NCI-H1092 (cell line): ENCODE results near the gene CACNA1E.

ENCODE experiments used
- DNase-seq: peaks from one replicate; lab custom pipeline; 2025; lab: John Stamatoyannopoulos, UW

CACNA1E gene

DNA sequence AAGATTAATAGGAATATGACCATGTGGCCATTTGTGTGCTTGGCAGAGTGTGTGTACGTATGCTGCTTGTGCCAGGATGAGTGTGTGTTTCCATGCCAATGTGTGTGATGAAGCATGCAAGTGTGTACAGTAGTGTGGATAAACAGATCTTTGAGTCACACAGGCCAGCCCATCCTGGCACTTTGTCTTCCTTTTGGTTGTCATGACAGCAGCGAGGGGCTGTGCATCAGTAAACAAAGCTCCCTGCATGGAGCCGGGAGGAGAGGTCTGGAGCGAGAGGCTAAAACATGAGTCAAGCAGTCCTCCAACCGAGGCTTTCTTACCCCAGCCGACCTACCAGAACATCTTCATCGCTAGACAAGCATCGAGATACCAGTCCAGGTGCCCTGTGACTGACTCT is 221.2 kb downstream of the CACNA1E start:
- peak; percentile 76 for DNase-seq

DNA sequence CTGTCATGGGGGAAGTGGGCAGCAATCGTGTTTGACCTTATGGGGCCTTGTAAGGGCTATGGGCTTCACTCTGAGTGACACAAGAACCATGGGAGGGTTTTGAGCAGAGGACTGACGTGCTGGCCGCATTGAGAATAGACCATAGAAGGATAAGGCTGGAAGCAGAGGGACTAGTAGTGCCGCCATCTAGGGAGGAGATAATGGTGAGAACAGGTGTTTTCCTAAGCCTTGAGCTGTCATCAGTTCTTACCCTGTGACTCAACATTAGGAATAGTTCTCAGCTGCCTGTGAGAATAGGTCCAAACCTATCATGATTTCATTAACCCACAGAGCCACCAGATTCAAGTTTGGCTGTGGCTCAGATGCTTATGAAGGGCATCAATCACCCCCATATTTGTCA is 228.5 kb downstream of the CACNA1E start:
- no peak for DNase-seq

DNA sequence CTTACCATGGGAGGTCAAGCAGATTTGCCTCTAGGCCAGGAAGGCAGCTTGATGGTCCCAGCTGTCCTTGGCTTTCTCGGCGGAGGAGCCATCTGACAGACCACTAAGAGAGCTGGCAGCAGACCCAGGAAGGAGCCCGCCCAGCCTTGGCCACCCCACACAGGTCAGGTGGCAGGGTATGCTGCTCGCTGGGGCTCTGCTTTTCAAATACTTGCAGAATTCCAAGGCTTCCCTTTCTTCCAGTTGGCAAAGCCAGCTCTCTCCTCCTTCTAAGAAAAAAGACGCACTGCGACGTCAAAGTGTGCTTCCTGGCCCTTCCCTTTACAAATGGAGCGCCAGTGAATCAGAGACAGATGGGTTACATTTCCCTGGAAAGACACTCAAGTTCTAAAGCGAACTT is 229.4 kb downstream of the CACNA1E start:
- no peak for DNase-seq

- no peak for DNase-seq
Observed at GRCh38 chr1:181714428-181714827, 231.1 kb downstream of the CACNA1E start.

- DNase-seq, result no peak
Observed at GRCh38 chr1:181718034-181718433, 234.7 kb downstream of the CACNA1E start.

- DNase-seq, result no peak
Observed at GRCh38 chr1:181726320-181727012, 243.1 kb downstream of the CACNA1E start.

DNA sequence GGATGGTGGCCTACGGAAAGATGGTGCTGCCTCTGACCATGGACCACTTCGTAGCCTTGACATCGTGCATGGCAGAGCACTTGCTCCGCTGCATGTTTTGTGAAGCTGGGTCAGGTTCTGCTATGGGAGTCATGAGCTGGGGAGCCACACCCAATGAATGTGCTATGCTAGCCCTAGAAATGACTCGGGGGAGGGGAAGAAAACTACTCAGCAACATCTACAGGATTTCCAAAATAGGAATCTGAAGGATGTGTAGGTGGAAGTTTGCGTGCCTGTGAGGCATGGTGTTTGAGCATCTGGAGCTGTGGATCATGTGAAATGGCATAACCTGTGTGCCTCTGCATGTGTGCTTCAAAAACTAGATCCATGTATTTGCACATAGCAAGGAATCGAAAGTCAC is 247.3 kb downstream of the CACNA1E start:
- DNase-seq, result no peak

GRCh38 chr1:181732218-181732990 is 249.1 kb downstream of the CACNA1E start:
- DNase-seq, result no peak

- no peak for DNase-seq
Observed at GRCh38 chr1:181733486-181733885, 250.2 kb downstream of the CACNA1E start.

GRCh38 chr1:181737056-181737455 is 253.7 kb downstream of the CACNA1E start:
- no peak for DNase-seq

DNA sequence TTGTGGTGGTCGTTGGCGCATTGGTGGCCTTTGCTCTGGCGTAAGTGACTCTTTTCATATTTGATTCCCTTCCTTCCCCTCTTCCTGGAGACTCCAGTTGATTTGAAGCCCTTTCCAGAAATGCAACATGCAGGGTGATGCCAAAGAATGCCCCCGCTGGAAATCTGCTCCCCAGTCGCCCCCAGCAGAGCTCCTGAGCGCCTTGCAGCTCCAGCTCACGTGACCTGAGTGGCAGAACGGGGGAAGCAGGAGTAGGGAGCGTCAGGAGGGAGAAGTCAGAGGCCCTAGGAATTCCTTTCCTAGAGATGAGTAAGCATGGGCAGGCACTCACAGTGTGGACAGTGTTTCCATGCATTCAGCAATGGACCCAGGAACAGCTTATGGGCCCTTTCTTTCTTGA is 255.9 kb downstream of the CACNA1E start:
- no peak for DNase-seq

DNA sequence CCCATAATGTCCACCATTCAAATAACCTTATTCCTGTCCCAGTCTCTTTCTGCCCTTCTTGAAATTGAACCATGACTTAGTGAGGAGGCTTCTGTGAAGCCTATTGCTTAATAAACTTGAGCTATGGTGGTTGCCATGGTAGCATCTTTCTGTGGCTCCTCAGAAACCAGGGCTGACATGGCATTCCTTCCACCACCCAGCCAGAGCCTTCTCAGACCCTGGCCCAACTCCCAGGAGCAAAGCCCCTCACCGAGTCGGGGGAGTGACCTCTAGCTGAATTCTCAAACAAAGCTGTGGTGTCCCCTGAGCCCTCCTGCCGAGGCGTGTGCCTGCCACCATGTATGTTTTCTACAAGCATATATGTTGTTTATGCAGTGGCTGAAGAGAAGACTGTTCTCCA is 259.1 kb downstream of the CACNA1E start:
- DNase-seq, result no peak

- DNase-seq, result no peak
Observed at GRCh38 chr1:181743878-181744312, 260.6 kb downstream of the CACNA1E start.

DNA sequence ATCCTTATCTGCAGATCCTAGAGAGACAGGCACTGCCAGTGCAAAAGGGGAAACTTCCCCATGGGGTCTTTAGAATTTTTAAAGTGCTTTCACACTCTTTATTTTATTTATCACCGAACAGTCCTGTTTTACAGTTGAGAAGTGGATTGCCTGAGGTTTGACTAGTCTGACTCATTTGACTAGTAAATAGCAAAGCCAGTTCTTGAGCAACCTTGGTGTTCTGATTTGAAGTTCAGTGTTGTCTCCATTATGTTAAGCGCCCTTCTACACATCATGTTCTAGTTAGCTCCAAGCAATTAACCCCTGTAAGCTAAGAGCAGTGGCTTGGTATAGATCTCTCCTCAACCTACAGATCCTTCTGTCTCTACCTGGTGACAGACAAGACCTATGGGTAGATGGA is 262.9 kb downstream of the CACNA1E start:
- no peak for DNase-seq

DNA sequence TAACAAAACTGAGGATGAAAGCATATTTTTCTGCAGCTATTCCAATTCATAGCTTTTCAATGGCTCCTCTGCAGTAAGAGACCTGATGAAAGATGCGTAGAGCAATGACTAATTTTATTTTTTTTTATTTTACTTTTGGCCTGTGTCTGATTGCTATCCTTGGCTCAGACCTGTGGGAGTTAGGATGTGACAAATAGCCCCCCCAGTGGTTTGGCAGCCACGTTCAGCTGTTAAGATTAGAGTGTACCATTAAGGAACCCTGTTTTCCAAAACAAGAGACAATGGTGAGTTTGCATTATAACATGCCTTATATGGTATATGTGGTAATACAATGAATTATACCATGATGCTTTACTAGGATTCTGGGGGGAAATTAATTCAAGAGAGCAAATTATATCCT is 264.7 kb downstream of the CACNA1E start:
- no peak for DNase-seq

GRCh38 chr1:181754103-181754502 is 270.8 kb downstream of the CACNA1E start:
- DNase-seq, result no peak

GRCh38 chr1:181759481-181759880 is 276.2 kb downstream of the CACNA1E start:
- no peak for DNase-seq

DNA sequence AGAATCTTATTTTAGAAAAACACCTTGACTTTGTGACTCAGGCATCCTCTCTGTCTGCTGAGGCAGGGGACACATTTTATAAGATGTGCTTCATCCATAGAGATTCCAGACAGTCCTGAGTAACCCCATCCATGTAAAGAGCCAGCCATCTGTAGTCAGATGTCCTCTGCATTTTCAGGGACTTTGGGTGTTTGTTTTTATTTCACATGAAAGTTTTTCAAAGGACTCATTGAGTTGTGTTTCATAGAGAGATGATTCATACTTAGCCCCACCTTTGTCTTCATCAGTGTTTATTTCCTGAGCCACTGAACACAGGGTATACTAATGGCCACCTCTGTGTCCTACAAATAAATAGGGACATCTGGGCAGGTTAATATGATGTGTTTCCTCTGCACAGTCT is 280.4 kb downstream of the CACNA1E start:
- no peak for DNase-seq

DNA sequence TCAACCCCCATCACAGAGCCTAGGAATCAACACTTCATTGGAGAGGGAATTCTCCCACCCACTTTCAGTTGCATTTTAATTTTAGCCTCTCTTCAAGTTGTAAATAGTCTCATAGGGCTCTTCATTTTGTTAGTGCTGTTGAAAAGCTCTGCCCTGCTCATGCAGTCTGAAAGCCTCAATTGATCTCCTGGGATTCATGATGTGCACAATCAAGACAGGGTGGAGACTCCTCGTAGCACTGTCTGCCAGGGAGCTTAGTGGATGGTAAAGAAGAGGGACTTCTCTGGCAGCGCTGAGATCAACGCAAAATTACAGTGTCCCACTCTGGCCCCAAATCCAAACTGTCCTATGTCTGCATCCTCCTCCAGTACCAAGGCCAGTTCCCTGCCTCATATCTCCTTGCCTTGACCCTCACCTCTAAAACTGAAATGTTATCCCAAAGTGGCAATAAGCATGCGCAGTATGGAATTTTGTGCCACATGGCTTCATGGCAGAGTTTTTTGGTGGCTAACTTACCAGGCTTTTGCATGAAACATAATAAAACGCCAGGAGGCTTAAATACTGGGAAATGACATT is 282.2 kb downstream of the CACNA1E start:
- no peak for DNase-seq

DNA sequence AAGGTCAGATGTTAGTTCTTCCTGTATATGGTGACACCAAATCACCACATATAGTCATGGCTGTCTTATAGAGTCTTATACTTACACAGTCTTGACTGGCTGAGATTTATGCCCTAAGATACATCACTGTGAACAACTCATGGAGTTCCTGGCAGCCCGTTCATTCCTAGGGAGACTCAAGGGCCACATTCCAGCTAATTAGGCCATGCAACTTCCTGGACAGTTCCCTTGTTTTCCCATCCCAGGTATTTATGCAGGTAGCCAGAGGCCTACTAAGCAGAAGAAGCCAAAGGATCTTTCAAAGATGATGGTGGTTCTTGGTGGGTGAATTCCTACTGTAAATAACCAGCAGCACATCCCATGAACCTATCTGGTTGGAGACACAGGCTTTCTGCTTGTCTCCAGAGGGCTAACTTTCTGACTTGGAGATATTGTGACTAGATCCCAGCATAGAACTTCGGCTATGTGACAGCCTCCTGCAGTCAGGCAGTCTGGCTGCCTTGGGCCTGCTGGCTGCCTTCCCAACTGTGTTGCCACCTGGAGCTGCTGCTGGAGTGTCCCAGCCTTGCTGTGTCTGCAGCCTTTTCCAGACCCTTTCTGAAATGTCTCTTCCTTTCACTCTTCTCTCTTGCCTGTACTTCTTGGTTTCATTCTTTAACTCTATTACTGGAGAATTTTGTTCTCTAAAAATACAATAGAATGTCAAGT is 283.8 kb downstream of the CACNA1E start:
- no peak for DNase-seq

DNA sequence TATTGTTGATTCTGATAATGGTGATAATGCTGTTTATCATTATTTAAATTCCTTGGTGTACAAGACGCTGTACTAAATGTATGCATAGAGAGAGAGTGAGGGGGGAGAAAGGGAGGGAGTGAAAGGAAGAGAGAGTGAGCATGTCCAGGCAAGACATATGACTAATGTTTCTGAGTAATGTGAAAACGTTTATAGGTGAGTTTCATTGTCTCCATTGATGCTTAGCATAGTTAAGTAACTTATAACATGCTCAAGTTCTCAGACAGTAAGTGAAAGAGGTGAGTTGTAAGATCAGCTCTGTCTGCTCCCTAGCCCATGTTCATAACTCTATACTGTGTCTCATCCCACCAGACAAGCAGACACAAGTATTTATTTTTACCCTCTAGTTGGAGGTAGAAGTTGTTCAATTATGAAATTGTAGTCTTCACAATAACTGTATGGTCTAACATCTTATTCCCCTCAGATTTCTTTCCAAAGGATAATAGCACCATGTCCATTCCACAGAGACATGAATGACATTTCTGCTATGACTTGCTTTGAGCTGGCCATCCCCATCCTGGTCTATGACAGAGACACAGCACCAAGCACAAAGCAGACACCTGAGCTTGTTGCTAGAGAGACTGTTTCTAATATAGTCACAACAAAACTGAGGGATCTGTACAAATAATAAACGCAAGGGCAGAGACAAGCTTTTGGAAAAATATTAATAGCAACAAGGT is 285.1 kb downstream of the CACNA1E start:
- DNase-seq, result no peak

DNA sequence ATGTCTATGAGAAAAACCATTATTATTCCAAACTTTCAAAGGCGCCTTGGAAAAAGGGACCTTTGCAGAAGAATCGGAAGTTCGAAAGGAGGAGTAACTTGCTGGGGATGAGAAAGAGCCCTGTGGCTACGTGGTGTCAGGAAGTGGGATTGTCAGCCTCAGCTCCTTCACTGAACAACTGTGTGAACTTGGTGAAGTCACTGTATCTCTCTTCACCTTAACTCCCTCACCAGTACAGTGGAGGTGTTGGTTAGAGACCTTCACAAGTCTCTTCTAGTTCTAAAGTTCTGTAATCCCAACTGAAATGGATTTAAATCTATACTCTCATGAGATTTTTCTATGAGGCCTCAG is 285.6 kb downstream of the CACNA1E start:
- no peak for DNase-seq
